GM12875 (cell line): ENCODE measurements around the gene SNPH.

Experiments used
- H3K4me3 ChIP-seq: one replicate; pipeline ENCODE4 v1.5.1; 2011; ENCODE audit warnings: low read depth, low read length, control low read depth
- CTCF ChIP-seq: IDR thresholded peaks from 2 replicates; pipeline ENCODE4 v1.5.1; 2011; ENCODE audit warnings: low read depth, mild to moderate bottlenecking, control low read depth, inconsistent platforms, low read length, moderate library complexity, borderline replicate concordance; ENCODE audit not compliant: insufficient read depth

Gene SNPH

GRCh38 chr20:1252416-1252815 lies 13.7 kb upstream of the SNPH start:
- TF ChIP-seq CTCF, result no peak
- H3K4me3 ChIP-seq, result no peak overlapping the region

GRCh38 chr20:1254254-1254653 lies 11.8 kb upstream of the SNPH start:
- no peak overlapping the region for H3K4me3 ChIP-seq
- no peak for TF ChIP-seq CTCF

GRCh38 chr20:1255675-1256074 lies 10.4 kb upstream of the SNPH start:
- no peak for TF ChIP-seq CTCF

GRCh38 chr20:1263853-1264252 lies 2.2 kb upstream of the SNPH start:
- H3K4me3 ChIP-seq, result no peak overlapping the region
- no peak for TF ChIP-seq CTCF

More at GRCh38 chr20:1255675-1256074, 10.4 kb upstream of the SNPH start:
- no peak overlapping the region for H3K4me3 ChIP-seq

- no peak for TF ChIP-seq CTCF
- no peak overlapping the region for H3K4me3 ChIP-seq
Measured at GRCh38 chr20:1264727-1265126, 1.4 kb upstream of the SNPH start.

- H3K4me3 ChIP-seq, result no peak overlapping the region
- TF ChIP-seq CTCF, result no peak
Measured at GRCh38 chr20:1265226-1265915, 723 bp upstream of the SNPH start.

- TF ChIP-seq CTCF, result no peak
Measured at GRCh38 chr20:1265916-1266166, 253 bp upstream of the SNPH start.

More at GRCh38 chr20:1265916-1266166, 253 bp upstream of the SNPH start:
- H3K4me3 ChIP-seq, result no peak overlapping the region
